ENCODE results near the gene KIRREL1. TPM values are rescaled to one million over a fixed set of nuclear protein-coding genes. Genes with fewer than 3 reads are reported as not detected.

Gene KIRREL1
- total and polyA plus RNA-seq, 10 donors = 1.4 to 50.9 (median 20.3) TPM

DNA sequence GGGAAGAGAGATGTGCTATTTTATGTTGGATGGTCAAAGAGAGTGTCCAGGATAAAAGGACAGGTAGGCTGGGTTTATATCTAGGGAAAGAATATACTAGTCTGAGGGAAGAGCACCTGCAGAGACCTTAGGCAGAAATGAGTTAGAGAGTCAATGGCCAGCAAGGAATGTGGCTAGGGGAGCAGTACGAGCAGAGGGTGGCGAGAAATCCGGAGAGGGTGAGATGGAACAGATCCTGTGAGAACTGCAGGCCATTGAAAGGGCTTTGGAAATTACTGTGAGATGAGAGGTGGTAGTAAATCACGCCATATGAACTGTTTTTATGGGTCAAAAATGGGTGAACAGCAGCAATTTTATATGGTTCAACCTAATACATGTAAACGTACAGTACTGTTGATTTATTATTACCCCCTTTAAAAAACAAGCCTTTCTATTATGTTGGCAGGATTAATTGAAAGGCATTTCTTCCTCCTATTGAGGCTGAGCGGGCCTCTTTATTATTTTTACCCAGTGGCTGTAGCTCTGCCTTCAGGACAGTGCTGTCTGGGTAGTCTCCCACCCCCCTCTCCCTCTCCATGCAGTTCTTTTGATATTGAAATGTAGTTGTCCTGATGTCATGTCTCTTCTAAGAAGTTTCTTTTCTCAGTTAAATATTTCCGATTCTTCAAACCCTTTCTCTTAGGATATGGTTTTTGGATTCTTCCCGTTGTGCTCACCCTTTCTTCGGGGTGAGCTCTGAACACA, 112.1 kb downstream of the KIRREL1 start:
- Histone ChIP-seq H3K27me3 (replicated peaks in 1 of 7) (no peaks in the 10 kb centered on the region), H3K9me3 (peaks cover 0 to 8% (median 2%) of the 10 kb centered on the region in 8 donors), H3K36me3 (no peaks in the 10 kb centered on the region), H3K4me1 (peaks cover 0 to 9% (median 0%) of the 10 kb centered on the region in 6 donors), H3K4me3 (no peak overlapping the region), H3K27ac (no peak overlapping the region)
- 76 to 82% (median 81%) methylated on average over 9 of the region's 9 CpGs for WGBS, 5 donors
- intact Hi-C loops (cut with DNase I; ENCODE audit: low total_unique reads) = no loop called here
- DNase-seq = no peak
- TF ChIP-seq, protein P1, sequence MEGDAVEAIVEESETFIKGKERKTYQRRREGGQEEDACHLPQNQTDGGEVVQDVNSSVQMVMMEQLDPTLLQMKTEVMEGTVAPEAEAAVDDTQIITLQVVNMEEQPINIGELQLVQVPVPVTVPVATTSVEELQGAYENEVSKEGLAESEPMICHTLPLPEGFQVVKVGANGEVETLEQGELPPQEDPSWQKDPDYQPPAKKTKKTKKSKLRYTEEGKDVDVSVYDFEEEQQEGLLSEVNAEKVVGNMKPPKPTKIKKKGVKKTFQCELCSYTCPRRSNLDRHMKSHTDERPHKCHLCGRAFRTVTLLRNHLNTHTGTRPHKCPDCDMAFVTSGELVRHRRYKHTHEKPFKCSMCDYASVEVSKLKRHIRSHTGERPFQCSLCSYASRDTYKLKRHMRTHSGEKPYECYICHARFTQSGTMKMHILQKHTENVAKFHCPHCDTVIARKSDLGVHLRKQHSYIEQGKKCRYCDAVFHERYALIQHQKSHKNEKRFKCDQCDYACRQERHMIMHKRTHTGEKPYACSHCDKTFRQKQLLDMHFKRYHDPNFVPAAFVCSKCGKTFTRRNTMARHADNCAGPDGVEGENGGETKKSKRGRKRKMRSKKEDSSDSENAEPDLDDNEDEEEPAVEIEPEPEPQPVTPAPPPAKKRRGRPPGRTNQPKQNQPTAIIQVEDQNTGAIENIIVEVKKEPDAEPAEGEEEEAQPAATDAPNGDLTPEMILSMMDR (IDR thresholded peaks at IDR 0.05 in 8 of 11, conservative IDR thresholded peaks at IDR 0.05 in 3 of 11) = no peak
- TF ChIP-seq POLR2AphosphoS5 (IDR thresholded peaks at IDR 0.05) (no peak), POLR2A (IDR thresholded peaks at IDR 0.05) (no peak)

DNA sequence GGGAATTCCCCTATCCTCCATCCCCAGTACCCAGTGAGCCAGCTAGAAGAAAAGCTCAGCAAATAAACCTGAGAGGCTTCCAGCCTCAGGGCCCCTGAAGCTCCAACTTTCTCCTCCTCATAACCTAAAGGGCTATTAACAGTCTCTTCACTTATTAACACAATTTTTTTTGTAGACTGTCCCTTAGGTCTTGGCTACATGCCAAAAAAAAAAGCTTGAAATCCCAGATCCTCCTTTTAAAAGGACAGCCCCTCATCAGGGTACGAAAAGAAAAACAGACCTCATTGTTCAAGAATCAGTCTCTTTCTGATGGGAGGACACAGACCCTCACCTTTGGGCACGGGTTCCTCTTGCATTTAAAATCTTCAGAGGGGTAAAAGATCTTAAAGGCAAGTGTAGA, 114.5 kb downstream of the KIRREL1 start:
- Histone ChIP-seq H3K36me3 (no peaks in the 10 kb centered on the region), H3K27me3 (replicated peaks in 1 of 7) (peaks cover 0 to 11% (median 4%) of the 10 kb centered on the region in 7 donors), H3K9me3 (peaks cover 0 to 8% (median 2%) of the 10 kb centered on the region in 8 donors), H3K4me1 (peaks cover 0 to 3% (median under 1%) of the 10 kb centered on the region in 6 donors), H3K27ac (no peak overlapping the region), H3K4me3 (no peak overlapping the region)
- 58 to 68% (median 65%) methylated on average over 2 of the region's 2 CpGs for WGBS, 5 donors
- intact Hi-C loops (cut with DNase I; ENCODE audit: low total_unique reads) = no loop called here
- DNase-seq = no peak
- TF ChIP-seq, protein P1 (IDR thresholded peaks at IDR 0.05 in 8 of 11, conservative IDR thresholded peaks at IDR 0.05 in 3 of 11) = no peak
- TF ChIP-seq POLR2AphosphoS5 (IDR thresholded peaks at IDR 0.05) = no peak
- TF ChIP-seq POLR2A (IDR thresholded peaks at IDR 0.05) = no peak

DNA sequence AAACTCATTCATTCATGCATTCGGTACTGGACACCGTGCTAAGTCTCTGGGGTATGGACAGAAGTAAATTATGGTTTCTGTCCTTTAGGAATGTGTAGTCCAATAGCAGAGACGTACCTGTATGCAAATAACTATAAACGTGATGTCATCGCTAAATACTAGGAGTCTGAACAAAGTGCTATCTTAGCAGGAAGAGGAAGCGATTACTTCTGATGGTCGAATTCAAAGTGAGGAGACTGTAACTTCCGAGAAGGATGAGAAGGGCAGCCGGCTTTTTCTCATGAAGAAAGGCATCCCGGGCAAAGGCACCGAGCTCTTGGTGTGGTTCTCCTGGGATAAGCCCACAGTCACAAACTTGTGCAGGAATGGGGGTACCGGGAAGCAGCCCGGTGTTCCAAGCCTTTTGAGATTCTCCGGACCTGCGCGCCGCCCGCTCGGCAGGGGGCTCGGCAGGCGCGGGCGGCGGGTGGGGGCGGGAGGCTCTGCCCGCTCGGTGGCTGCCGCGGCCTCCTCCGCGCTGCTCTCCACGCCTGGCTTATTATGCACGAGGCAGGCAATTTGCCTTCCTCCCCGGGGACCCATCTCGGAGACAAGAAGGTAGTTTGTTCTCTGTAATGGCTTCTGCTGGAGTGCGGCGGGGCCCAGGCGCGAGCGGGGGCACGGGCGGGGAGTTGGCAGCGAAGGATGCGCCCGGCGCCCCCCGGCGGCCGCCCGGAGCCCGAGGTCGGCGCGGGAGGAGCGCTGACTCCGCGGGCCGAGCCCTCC, 119.7 kb downstream of the KIRREL1 start:
- TF ChIP-seq, protein P1 (IDR thresholded peaks at IDR 0.05 in 8 of 11, conservative IDR thresholded peaks at IDR 0.05 in 3 of 11) = peak in 6 of 11 experiments; percentile 34 to 67 (median 60)
- TF ChIP-seq POLR2A (IDR thresholded peaks at IDR 0.05) = no peak
- no peak for TF ChIP-seq POLR2AphosphoS5 (IDR thresholded peaks at IDR 0.05)
- Histone ChIP-seq H3K27me3 (replicated peaks in 1 of 7) (peaks cover 0 to 64% (median 20%) of the 10 kb centered on the region in 7 donors), H3K4me3 (peak overlapping the region; percentile 33 to 75 (median 43)), H3K4me1 (peaks cover 0 to 32% (median 17%) of the 10 kb centered on the region in 6 donors), H3K9me3 (peaks cover 0 to 8% (median 2%) of the 10 kb centered on the region in 8 donors), H3K36me3 (no peaks in the 10 kb centered on the region), H3K27ac (peak overlapping the region in 4 of 8 donors; percentile 16 to 36 (median 18))
- intact Hi-C loops (cut with DNase I; ENCODE audit: low total_unique reads) = no loop called here
- 5 to 10% (median 6%) methylated on average over 35 to 58 of the region's 58 CpGs for WGBS, 5 donors
- DNase-seq = peak; percentile 85

DNA sequence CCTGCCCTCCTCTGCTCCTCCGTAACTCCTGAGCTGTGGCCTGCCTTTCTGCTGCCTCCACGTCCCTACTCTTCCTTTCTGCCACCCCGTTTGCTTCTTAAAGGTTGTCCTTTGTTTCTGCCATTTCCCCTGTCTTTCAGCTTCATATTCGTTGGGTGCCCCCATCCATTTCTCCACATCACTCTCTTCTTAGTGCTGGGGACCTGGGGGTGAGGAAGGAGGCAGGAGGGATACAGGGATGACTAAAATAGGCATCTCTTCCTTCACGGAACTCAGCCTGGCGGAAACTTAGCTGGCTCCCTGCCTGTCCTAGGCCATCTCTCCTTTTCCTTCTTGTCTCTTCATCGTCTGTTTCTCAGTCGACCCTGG, 120.3 kb downstream of the KIRREL1 start:
- WGBS, 5 donors = 25 to 37% (median 28%) methylated on average over 8 of the region's 8 CpGs
- H3K27me3 ChIP-seq (replicated peaks in 1 of 7) = peaks cover 0 to 69% (median 20%) of the 10 kb centered on the region in 7 donors
- DNase-seq = no peak
- peaks cover 0 to 8% (median 2%) of the 10 kb centered on the region in 8 donors for H3K9me3 ChIP-seq
- TF ChIP-seq, protein P1 (IDR thresholded peaks at IDR 0.05 in 8 of 11, conservative IDR thresholded peaks at IDR 0.05 in 3 of 11) = no peak
- TF ChIP-seq POLR2AphosphoS5 (IDR thresholded peaks at IDR 0.05) = no peak
- TF ChIP-seq POLR2A (IDR thresholded peaks at IDR 0.05) = no peak
- no peaks in the 10 kb centered on the region for H3K36me3 ChIP-seq
- intact Hi-C loops (cut with DNase I; ENCODE audit: low total_unique reads) = no loop called here
- peaks cover 0 to 37% (median 20%) of the 10 kb centered on the region in 6 donors for H3K4me1 ChIP-seq
- H3K4me3 ChIP-seq = peak overlapping the region in 7 of 8 donors; percentile 35 to 75 (median 45)
- H3K27ac ChIP-seq = peak overlapping the region in 3 of 8 donors; percentile 16 to 36 (median 18)

Measured in spleen (tissue), 11 donors.